Thyroid gland (tissue), 4 donors: ENCODE data around the gene APBA1. TPM values are rescaled to one million over a fixed set of nuclear protein-coding genes. Genes with fewer than 3 reads are reported as not detected.

Experiments used
- DNase-seq, 2 donors: peaks; one replicate each; pipeline ENCODE4 v3.0.0-alpha.2; 2019
- H3K27ac ChIP-seq, 3 donors: fragments of 200-600 bp; sonication (generic); 1 replicate in 2 of 3; 2 replicates in 1 of 3; pipeline ENCODE4 v1.5.1; 2016 to 2019; ENCODE audit warnings: mild to moderate bottlenecking in 1 of 3, moderate library complexity in 1 of 3
- H3K27me3 ChIP-seq: fragments of 200-600 bp; sonication (generic); one replicate; pipeline ENCODE4 v1.5.1; 2019
- H3K36me3 ChIP-seq, 2 donors: fragments of 200-600 bp; sonication (generic); one replicate each; pipeline ENCODE4 v1.5.1; 2016 to 2019
- H3K4me1 ChIP-seq, 2 donors: fragments of 200-600 bp; sonication (generic); one replicate each; pipeline ENCODE4 v1.5.1; 2017 to 2019
- H3K4me3 ChIP-seq, 3 donors: fragments of 200-600 bp; sonication (generic); replicated peaks in 1 of 3; 1 replicate in 2 of 3; 2 replicates in 1 of 3; pipeline ENCODE4 v1.5.1; 2016; ENCODE audit warnings: mild to moderate bottlenecking in 1 of 3
- H3K9me3 ChIP-seq: fragments of 200-600 bp; sonication (generic); one replicate; pipeline ENCODE4 v1.5.1; 2017
- POLR2A ChIP-seq, 2 donors: fragments of 450-650 bp; IDR thresholded peaks; one replicate each; pipeline ENCODE4 v1.6.1; 2017; ENCODE audit warnings: antibody characterized with exemption in 2 of 2, mild to moderate bottlenecking in 2 of 2, moderate library complexity in 1 of 2
- WGBS, 2 donors: methylation state at CpG; one replicate each; pipeline ENCODE4 v1.1.5; 2017; 5-methylcytosine and 5-hydroxymethylcytosine counted together
- intact Hi-C: fragments of 100-400 bp; cut with DNase I; formaldehyde crosslinking; loops from one replicate; pipeline ENCODE4 v1.15.1; 2023
- total RNA-seq, 4 donors: library from RNA; depleted of rRNA; stranded (reverse); fragments of >200 nt; gene quantifications; one replicate each; pipeline ENCODE4 v1.2.3, GENCODE V29; 2016
- TF ChIP-seq, protein P1 (sequence below), 6 experiments: fragments of 200-600 bp in 3 of 6; fragments of 450-650 bp in 3 of 6; sonication (generic) in 3 of 6; IDR thresholded peaks; one replicate each; pipeline ENCODE4 v1.5.1; 2016 to 2019; ENCODE audit warnings: antibody characterized with exemption in 6 of 6, mild to moderate bottlenecking in 2 of 6, inconsistent platforms in 1 of 6, moderate library complexity in 1 of 6

APBA1 gene
- total RNA-seq, 4 donors from 2014 or later = 2.8 to 11.2 (median 3.8) TPM

DNA sequence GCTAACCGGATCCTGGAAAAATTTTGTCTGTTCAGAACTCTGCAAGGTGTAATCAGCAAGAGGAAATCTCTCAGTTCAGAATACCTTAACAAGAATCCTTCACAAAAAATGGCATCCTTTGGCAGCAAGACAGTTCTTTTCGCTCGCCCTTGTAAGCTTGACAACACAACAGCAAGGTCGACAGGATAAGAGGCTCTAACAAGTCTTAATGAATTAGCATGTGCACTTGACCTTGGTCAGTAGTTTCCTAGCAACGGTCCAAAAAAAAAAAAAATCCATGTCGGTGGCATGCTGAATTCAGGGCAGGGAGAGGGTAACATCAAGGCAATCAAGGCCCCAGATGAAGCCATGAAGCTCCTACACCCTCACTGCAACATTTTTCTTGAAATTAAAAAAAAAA is 172.8 kb downstream of the APBA1 start:
- no peaks in the 10 kb centered on the region for H3K27me3 ChIP-seq
- H3K36me3 ChIP-seq = no peaks in the 10 kb centered on the region
- TF ChIP-seq POLR2A (IDR thresholded peaks at IDR 0.05) = no peak
- TF ChIP-seq, protein P1, sequence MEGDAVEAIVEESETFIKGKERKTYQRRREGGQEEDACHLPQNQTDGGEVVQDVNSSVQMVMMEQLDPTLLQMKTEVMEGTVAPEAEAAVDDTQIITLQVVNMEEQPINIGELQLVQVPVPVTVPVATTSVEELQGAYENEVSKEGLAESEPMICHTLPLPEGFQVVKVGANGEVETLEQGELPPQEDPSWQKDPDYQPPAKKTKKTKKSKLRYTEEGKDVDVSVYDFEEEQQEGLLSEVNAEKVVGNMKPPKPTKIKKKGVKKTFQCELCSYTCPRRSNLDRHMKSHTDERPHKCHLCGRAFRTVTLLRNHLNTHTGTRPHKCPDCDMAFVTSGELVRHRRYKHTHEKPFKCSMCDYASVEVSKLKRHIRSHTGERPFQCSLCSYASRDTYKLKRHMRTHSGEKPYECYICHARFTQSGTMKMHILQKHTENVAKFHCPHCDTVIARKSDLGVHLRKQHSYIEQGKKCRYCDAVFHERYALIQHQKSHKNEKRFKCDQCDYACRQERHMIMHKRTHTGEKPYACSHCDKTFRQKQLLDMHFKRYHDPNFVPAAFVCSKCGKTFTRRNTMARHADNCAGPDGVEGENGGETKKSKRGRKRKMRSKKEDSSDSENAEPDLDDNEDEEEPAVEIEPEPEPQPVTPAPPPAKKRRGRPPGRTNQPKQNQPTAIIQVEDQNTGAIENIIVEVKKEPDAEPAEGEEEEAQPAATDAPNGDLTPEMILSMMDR (IDR thresholded peaks at IDR 0.05) = no peak
- peaks cover 36 to 48% of the 10 kb centered on the region in 2 donors for H3K4me1 ChIP-seq
- H3K27ac ChIP-seq = peak overlapping the region in 2 of 3 donors; percentile 81 to 86
- intact Hi-C loops = no loop called here
- DNase-seq = peak; percentile 54 to 59
- no peaks in the 10 kb centered on the region for H3K9me3 ChIP-seq
- WGBS, 2 donors = 32 to 41% methylated on average over 6 of the region's 6 CpGs
- no peak overlapping the region for H3K4me3 ChIP-seq

DNA sequence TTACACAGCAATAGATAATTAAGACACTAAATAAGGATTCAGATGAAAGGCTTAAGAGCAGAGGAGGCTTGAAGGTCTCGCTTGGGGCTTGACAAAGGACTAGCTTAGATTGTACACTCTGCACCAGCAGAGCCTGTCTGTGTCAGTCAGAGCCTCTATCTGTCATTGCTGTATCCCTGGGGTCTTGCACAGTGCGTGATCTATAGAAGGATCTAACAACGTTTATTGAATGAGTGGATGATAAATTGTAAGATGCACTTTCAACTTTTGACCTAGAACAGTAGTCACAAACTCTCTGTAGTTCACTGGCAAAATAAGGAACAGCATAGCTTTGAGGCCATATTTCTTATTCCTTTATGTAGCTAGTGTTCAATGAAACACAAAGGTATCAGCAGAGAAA is 173.7 kb downstream of the APBA1 start:
- Histone ChIP-seq H3K9me3 (no peaks in the 10 kb centered on the region), H3K4me1 (peaks cover 36 to 48% of the 10 kb centered on the region in 2 donors), H3K27ac (peak overlapping the region in 1 of 3 donors; percentile 18), H3K4me3 (no peak overlapping the region), H3K36me3 (no peaks in the 10 kb centered on the region), H3K27me3 (no peaks in the 10 kb centered on the region)
- intact Hi-C loops = no loop called here
- no peak for DNase-seq
- TF ChIP-seq, protein P1 (IDR thresholded peaks at IDR 0.05) = no peak
- TF ChIP-seq POLR2A (IDR thresholded peaks at IDR 0.05) = no peak
- WGBS, 2 donors = 84 to 92% methylated on average over 3 of the region's 3 CpGs

DNA sequence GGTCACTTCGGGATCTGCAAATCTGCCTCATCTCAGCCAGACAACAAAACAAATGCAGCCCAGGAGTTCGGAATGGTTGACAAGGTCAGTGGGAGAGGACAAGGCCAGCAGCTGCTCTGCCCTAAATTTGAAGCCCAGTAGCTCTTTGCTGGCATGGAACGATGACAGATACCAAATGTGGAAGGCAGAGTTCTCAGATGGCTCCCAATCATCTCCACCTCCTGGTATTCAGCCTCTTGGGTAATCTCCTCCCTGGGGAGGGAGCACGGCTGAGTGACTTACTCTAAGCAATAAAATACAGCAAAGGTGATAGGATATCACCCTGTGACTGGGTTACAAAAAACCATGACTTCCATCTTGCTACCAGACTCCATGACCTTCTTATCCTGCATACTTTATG is 174.4 kb downstream of the APBA1 start:
- 75 to 84% methylated on average over 4 of the region's 4 CpGs for WGBS, 2 donors
- no peak for DNase-seq
- intact Hi-C loops = no loop called here
- Histone ChIP-seq H3K36me3 (no peaks in the 10 kb centered on the region), H3K9me3 (no peaks in the 10 kb centered on the region), H3K27ac (no peak overlapping the region), H3K4me3 (no peak overlapping the region), H3K4me1 (peaks cover 36 to 42% of the 10 kb centered on the region in 2 donors), H3K27me3 (no peaks in the 10 kb centered on the region)
- TF ChIP-seq POLR2A (IDR thresholded peaks at IDR 0.05) = no peak
- TF ChIP-seq, protein P1 (IDR thresholded peaks at IDR 0.05) = no peak

DNA sequence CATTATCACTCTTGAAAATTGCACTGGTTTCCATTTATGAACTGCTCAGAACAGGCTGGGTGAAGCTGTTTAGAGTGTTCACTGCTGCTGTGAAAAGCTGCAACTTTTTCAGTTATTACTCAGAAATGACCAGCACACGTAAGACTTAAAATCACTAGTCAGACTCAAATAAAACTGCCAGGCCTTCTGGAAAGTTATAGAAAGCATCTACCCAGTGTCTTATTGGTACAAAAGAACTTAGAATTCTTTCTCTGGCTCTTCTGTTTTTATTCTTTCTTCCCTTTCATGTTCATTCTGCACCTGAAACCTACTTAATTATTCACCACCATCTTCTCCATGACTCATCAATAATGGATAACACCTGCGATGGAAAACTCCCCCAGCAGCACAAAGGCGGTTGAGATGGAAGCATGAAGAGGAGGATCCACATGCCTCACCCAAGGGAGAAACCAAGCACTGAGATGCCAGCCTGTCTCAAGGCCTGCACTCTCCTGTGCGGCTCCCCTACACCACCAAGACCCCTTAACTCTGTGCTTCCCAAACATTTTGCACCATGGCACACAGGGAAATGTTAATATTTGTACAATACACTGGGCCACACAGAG is 175.2 kb downstream of the APBA1 start:
- 96 to 97% methylated on average over 4 of the region's 4 CpGs for WGBS, 2 donors
- no peak overlapping the region for H3K27ac ChIP-seq

DNA sequence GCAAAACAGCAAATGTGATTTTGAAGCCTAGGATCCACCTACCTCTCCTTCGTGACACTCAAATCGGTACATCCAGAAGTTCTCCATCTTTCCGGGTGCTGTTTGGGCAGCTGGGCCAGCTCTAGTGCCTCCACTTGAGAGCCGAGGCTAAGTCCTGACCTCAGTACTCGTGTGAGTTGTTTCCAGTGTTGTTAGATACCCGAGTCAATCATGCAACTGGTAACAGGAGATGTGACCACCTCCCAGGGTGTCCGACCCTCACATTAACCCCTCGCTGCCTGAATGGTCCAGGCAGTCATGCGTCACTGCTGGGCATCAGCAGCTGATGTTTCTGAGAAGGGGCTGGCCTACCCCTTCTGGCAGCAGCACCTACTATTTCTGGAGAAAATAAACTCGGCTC is 176.9 kb downstream of the APBA1 start:
- WGBS, 2 donors = 47 to 49% methylated on average over 10 of the region's 10 CpGs
- no peak for DNase-seq
- Histone ChIP-seq H3K9me3 (no peaks in the 10 kb centered on the region), H3K36me3 (no peaks in the 10 kb centered on the region), H3K27ac (no peak overlapping the region), H3K4me3 (no peak overlapping the region), H3K27me3 (no peaks in the 10 kb centered on the region), H3K4me1 (peaks cover 17% of the 10 kb centered on the region in 2 donors)
- intact Hi-C loops = no loop called here
- TF ChIP-seq, protein P1 (IDR thresholded peaks at IDR 0.05) = no peak
- no peak for TF ChIP-seq POLR2A (IDR thresholded peaks at IDR 0.05)

More for the DNA sequence above, 175.2 kb downstream of the APBA1 start:
- TF ChIP-seq POLR2A (IDR thresholded peaks at IDR 0.05) = no peak
- TF ChIP-seq, protein P1 (IDR thresholded peaks at IDR 0.05) = no peak
- intact Hi-C loops = no loop called here
- no peak for DNase-seq
- peaks cover 31 to 33% of the 10 kb centered on the region in 2 donors for H3K4me1 ChIP-seq
- H3K36me3 ChIP-seq = no peaks in the 10 kb centered on the region
- H3K4me3 ChIP-seq = no peak overlapping the region
- no peaks in the 10 kb centered on the region for H3K27me3 ChIP-seq
- H3K9me3 ChIP-seq = no peaks in the 10 kb centered on the region
